C4-2B (cell line): ENCODE data around the gene ITFG2.
A peak's percentile ranks its signal among the peaks of the same experiment; 100 is the strongest.

Experiments used
- H3K27ac ChIP-seq: fragments of 450-650 bp; 2 replicates; pipeline ENCODE4 v1.5.1; 2017
- ZFX ChIP-seq: fragments of 450-650 bp; IDR thresholded peaks from 2 replicates; pipeline ENCODE4 v1.6.1; 2017
- TF ChIP-seq, protein P1 (sequence below): fragments of 450-650 bp; conservative IDR thresholded peaks from 2 replicates; pipeline ENCODE4 v1.5.1; 2017; ENCODE audit warnings: mild to moderate bottlenecking

The ITFG2 gene

GRCh38 chr12:2772370-2772769 lies 40.1 kb upstream of the ITFG2 start:
- TF ChIP-seq, protein P1, sequence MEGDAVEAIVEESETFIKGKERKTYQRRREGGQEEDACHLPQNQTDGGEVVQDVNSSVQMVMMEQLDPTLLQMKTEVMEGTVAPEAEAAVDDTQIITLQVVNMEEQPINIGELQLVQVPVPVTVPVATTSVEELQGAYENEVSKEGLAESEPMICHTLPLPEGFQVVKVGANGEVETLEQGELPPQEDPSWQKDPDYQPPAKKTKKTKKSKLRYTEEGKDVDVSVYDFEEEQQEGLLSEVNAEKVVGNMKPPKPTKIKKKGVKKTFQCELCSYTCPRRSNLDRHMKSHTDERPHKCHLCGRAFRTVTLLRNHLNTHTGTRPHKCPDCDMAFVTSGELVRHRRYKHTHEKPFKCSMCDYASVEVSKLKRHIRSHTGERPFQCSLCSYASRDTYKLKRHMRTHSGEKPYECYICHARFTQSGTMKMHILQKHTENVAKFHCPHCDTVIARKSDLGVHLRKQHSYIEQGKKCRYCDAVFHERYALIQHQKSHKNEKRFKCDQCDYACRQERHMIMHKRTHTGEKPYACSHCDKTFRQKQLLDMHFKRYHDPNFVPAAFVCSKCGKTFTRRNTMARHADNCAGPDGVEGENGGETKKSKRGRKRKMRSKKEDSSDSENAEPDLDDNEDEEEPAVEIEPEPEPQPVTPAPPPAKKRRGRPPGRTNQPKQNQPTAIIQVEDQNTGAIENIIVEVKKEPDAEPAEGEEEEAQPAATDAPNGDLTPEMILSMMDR = no peak
- TF ChIP-seq ZFX = no peak

DNA sequence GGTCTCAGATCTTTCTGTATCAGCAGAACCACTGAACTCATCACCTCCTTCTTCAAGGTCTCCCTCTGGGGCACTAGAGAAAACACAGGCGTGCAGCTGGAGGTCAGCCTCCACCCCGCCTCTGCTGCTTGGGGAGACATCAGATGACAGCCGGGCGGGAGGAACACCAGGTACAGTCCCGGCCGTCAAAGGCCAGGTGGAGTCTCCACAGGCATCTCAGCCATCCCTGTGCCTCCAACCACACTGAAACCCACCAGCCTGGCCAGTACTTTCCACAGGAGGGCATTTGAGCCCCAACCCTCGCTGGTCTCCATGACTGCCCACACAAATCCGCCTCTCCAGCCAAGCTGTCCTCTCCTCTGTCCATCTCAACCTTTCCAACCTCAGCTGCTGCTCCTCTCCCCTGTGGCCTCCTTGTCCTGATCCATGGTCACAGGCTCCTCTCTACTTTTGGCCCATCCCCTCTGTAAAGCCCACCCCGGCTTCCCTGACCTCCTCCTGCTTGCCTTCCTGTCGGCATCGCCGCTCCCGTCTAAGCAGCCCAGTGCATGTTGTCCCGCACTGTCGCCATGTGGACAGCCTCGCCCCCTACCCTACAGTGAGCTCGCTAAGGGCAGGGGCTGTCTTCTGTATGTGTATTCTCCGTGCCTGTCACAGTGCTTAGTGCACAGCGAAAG lies 39.1 kb upstream of the ITFG2 start:
- TF ChIP-seq, protein P1 = no peak
- TF ChIP-seq ZFX = no peak
- no peak overlapping the region; the same call in 1 of the 2 replicates for H3K27ac ChIP-seq

More at GRCh38 chr12:2772370-2772769, 40.1 kb upstream of the ITFG2 start:
- H3K27ac ChIP-seq = no peak overlapping the region

GRCh38 chr12:2775431-2775830 lies 37.0 kb upstream of the ITFG2 start:
- TF ChIP-seq ZFX = no peak
- TF ChIP-seq, protein P1 = no peak
- peak overlapping the region; percentile 28 for H3K27ac ChIP-seq

- no peak for TF ChIP-seq ZFX
- TF ChIP-seq, protein P1 = no peak
- peak overlapping the region; percentile 10; the same call in 1 of the 2 replicates for H3K27ac ChIP-seq
Observed at GRCh38 chr12:2776129-2776806, 36.2 kb upstream of the ITFG2 start.

GRCh38 chr12:2779281-2779680 lies 33.2 kb upstream of the ITFG2 start:
- no peak overlapping the region for H3K27ac ChIP-seq
- TF ChIP-seq, protein P1 = no peak
- no peak for TF ChIP-seq ZFX

DNA sequence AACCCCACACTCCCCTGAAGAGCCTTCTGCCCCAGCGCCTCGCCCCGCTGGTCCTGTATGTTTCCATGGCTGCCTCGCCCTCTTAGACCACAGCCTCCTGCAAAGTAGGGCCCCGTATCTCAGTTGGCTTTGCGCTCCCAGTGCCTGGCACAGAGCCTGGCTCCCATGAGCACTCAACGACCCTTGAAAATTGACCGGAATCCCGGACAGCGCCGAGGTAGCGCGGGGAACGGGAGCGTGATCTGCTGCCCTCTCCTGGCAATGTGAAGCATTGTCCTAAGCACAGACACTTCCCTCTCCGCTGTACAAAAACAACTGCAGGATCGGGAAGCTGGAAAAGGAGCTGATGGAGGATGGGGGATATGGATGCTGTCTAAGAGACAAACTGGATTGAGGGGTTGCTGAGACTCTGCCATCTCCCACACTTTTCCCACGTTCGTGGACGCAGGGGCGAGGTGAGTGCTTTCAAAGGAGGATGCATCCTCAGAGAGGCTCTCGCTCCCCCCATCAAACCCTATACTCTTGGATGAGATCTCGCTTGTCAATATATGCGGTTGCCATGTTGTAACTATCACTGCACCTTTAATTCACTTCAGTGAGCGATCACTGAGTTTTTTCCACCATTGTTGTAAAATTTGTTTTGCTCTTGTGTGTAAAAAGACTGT lies 28.4 kb upstream of the ITFG2 start:
- no peak for TF ChIP-seq ZFX
- TF ChIP-seq, protein P1 = peak; percentile 96
- H3K27ac ChIP-seq = no peak overlapping the region

DNA sequence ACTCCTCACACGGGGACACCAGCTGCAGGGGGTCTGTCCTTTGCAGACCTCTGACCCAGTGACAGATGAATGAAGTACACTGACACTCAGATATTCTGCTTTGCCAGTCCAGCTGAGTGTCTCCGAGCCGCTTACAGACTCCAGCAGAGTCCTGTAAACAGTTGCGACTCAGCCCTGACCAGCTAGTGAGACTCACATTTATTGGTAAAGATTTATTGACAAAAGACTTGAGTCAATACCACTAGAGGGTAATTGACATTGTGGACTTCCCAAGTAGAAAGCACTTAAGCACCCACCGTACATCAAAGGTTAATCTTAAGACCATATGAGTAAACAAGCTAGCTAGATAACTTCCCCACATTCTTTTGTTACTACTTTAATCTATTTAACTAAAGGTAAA lies 27.5 kb upstream of the ITFG2 start:
- H3K27ac ChIP-seq = no peak overlapping the region
- no peak for TF ChIP-seq ZFX
- TF ChIP-seq, protein P1 = no peak
